ENCODE data around the gene DGCR2. TPM values are rescaled to one million over a fixed set of nuclear protein-coding genes. Genes with fewer than 3 reads are reported as not detected.
A peak's percentile ranks its signal among the peaks of the same experiment; 100 is the strongest.
"Not testable (repeated sequence)": the region's sequence is repeated elsewhere in the genome, so short reads cannot be mapped to it uniquely, and the experiment has no call there.

Gene DGCR2
- total and polyA plus RNA-seq, 3 experiments from 2014 or later: 26.9 to 51.7 (median 28.4) TPM

DNA sequence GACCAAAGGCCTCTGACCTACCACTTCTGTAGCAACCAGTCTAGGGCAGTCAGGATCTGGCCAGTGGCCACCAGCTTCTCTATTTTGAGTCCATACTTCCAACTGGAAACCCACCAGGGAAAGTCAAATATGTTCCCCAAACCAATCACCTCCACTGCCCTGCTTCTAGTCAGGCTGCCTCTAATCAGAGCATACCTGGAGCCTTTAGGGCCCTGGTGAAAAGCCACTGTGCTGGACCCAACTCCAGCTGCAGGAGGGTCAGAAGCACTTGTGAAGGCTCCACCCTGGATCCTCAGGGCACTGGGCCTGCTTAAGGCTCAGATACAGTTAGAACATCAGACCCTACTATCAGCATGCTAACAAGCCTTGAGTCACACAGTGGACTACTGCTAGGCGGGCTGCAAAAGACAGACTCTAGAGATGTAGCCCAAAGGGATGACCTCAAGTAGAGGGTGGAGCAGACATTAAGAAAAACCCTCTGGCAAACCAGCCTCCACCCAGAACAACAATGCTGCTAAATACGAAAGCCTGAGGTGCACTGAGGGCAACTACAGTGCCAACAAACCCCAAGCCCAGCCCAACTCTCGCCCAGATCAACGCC lies 69.2 kb downstream of the DGCR2 start:
- Histone ChIP-seq H3K27ac (ENCODE audit: low read depth, low read length) (no peak overlapping the region), H3K4me1 (ENCODE audit: insufficient read depth, low read length) (no peaks in the 10 kb centered on the region), H3K36me3 (ENCODE audit: insufficient read depth, low read length) (peaks cover 26% of the 10 kb centered on the region), H3K27me3 (ENCODE audit: insufficient read depth, low read length, poor library complexity, severe bottlenecking) (no peaks in the 10 kb centered on the region), H3K9me3 (ENCODE audit: low read length) (no peaks in the 10 kb centered on the region), H3K4me3 (ENCODE audit: low read length) (no peak overlapping the region)
- H3K9me3 Mint-ChIP-seq: no peaks in the 10 kb centered on the region
- peaks cover 3 to 17% (median 13%) of the 10 kb centered on the region in 3 donors for H3K4me1 Mint-ChIP-seq
- ChIA-PET CTCF (no interaction called here), POLR2A (no interaction called here)
- peak overlapping the region in 1 of 8 donors; percentile 46 for H3K27ac Mint-ChIP-seq
- DNase-seq: no peak
- no peak overlapping the region for H3K4me3 Mint-ChIP-seq
- H3K36me3 Mint-ChIP-seq: peaks cover 0 to 89% (median 9%) of the 10 kb centered on the region in 3 donors
- peaks cover 0 to 1% of the 10 kb centered on the region in 2 donors for H3K27me3 Mint-ChIP-seq

DNA sequence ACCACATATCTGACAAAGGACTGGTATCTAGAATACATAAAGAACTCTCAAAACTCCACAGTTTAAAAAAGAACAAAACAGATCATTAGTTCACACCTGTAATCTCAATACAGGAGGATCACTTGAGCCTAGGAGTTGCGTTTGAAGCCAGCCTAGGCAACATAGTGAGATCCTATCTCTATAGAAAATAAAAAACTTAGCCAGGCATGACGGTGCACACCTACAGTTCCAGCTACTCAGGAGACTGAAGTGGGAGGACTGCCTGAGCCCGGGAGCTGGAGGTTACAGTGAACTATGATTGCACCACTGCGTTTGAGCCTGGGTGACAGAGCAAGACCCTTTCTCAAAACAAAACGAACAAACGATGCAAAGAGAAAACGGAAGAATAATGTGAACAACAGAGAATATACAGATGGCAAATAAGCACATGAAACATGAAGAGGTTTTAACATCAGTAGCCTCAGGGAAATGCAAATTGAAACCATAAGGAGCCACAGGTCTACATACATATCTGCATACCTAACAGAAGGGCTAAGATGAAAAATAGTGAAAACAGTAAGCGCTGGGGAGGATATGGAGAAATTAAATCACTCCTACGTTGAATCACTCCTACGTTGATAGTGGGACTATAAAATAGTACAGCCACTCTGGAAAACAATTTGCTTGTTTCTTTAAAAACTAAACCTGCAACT lies 70.7 kb downstream of the DGCR2 start:
- Mint-ChIP-seq H3K36me3 (peaks cover 0 to 90% (median 12%) of the 10 kb centered on the region in 3 donors), H3K27me3 (peaks cover 0 to 1% of the 10 kb centered on the region in 2 donors), H3K4me3 (no peak overlapping the region), H3K9me3 (no peaks in the 10 kb centered on the region), H3K27ac (peak overlapping the region in 3 of 8 donors; percentile 7 to 73 (median 10)), H3K4me1 (peaks cover 3 to 17% (median 13%) of the 10 kb centered on the region in 3 donors)
- CTCF ChIA-PET: no interaction called here
- POLR2A ChIA-PET: no interaction called here
- no peaks in the 10 kb centered on the region for H3K4me1 ChIP-seq (ENCODE audit: insufficient read depth, low read length)
- no peaks in the 10 kb centered on the region for H3K9me3 ChIP-seq (ENCODE audit: low read length)
- no peak overlapping the region for H3K27ac ChIP-seq (ENCODE audit: low read depth, low read length)
- no peak for DNase-seq
- H3K36me3 ChIP-seq (ENCODE audit: insufficient read depth, low read length): peaks cover 35% of the 10 kb centered on the region
- no peak overlapping the region for H3K4me3 ChIP-seq (ENCODE audit: low read length)
- no peaks in the 10 kb centered on the region for H3K27me3 ChIP-seq (ENCODE audit: insufficient read depth, low read length, poor library complexity, severe bottlenecking)

DNA sequence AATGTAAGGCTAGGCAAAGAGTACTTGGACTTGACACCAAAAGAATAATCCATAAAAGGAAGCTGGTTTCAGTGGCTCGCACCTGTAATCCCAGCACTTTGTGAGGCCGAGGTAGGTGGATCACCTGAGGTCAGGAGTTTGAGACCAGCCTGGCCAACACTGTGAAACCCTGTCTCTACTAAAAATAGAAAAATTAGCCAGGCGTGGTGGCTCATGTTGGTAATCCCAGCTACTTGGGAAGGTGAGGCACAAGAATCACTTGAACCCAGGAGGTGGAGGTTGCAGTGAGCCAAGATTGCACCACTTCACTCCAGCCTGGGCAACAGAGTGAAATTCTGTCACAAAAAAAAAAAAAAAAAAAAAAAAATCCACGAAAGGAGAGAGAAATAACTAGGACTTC lies 71.4 kb downstream of the DGCR2 start:
- H3K27ac ChIP-seq (ENCODE audit: low read depth, low read length); H3K9me3 ChIP-seq (ENCODE audit: low read length); H3K4me3 Mint-ChIP-seq; POLR2A ChIA-PET; H3K4me3 ChIP-seq (ENCODE audit: low read length); H3K27me3 Mint-ChIP-seq; H3K4me1 ChIP-seq (ENCODE audit: insufficient read depth, low read length); H3K27me3 ChIP-seq (ENCODE audit: insufficient read depth, low read length, poor library complexity, severe bottlenecking); CTCF ChIA-PET; DNase-seq; H3K9me3 Mint-ChIP-seq: not testable (repeated sequence)
- Mint-ChIP-seq H3K27ac (peak overlapping the region in 1 of 8 donors; percentile 42), H3K36me3 (peaks cover 0 to 91% (median 12%) of the 10 kb centered on the region in 3 donors), H3K4me1 (peaks cover 3 to 17% (median 13%) of the 10 kb centered on the region in 3 donors)
- peaks cover 37% of the 10 kb centered on the region for H3K36me3 ChIP-seq (ENCODE audit: insufficient read depth, low read length)

DNA sequence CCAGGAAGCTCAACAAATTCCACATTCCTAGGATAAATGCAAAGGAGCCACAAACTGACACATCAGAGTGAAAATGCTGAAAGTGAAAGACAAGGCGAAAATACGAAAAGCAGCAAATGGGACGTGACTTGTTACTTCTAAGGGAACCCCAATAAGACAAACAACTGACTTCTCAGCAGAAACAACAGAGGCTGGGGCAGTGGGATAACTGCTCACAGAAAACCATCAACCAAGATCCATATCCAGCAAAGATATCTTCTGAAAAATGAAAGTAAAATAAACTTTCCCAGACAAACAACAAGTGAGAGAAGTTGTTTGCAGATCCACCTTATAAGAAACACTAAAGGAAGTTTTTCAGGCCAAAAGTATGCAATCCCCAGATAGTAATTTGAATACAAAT lies 72.1 kb downstream of the DGCR2 start:
- H3K27me3 ChIP-seq (ENCODE audit: insufficient read depth, low read length, poor library complexity, severe bottlenecking): no peaks in the 10 kb centered on the region
- H3K4me1 ChIP-seq (ENCODE audit: insufficient read depth, low read length): no peaks in the 10 kb centered on the region
- ChIA-PET CTCF (interaction anchor here (1.2 kb wide), 1 partner anchor 14 kb away, joined by 4 read pairs; no protein-coding TSS in a partner anchor), POLR2A (no interaction called here)
- H3K4me3 Mint-ChIP-seq: no peak overlapping the region
- H3K4me3 ChIP-seq (ENCODE audit: low read length): no peak overlapping the region
- H3K9me3 ChIP-seq (ENCODE audit: low read length): no peaks in the 10 kb centered on the region
- peaks cover 2 to 92% (median 12%) of the 10 kb centered on the region in 3 donors for H3K36me3 Mint-ChIP-seq
- peaks cover 0 to 1% of the 10 kb centered on the region in 2 donors for H3K27me3 Mint-ChIP-seq
- no peak overlapping the region for H3K27ac ChIP-seq (ENCODE audit: low read depth, low read length)
- peaks cover 1 to 17% (median 8%) of the 10 kb centered on the region in 3 donors for H3K4me1 Mint-ChIP-seq
- peaks cover 44% of the 10 kb centered on the region for H3K36me3 ChIP-seq (ENCODE audit: insufficient read depth, low read length)
- DNase-seq: no peak
- no peaks in the 10 kb centered on the region for H3K9me3 Mint-ChIP-seq
- H3K27ac Mint-ChIP-seq: no peak overlapping the region

DNA sequence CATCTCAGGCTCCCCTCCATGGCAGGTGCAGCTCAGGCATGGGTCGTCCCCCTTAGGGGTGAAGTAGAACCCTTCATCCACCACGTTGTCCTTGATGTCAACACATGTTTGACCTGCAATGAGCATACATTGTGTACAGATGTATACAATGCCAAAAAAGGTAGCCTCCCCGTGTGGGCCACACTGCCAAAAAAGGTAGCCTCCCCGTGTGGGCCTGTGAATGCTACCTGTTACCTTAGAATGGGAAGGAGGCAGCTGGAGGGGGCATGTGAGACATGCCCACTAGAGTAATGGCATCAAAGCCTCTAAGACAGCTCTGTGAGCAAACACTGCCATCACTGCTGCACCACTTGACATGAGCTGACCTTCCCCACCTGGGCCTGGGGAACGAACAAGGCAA lies 73.7 kb downstream of the DGCR2 start:
- no peak overlapping the region for H3K4me3 ChIP-seq (ENCODE audit: low read length)
- Mint-ChIP-seq H3K9me3 (no peaks in the 10 kb centered on the region), H3K27ac (peak overlapping the region in 1 of 8 donors; percentile 12), H3K4me3 (no peak overlapping the region), H3K27me3 (peaks cover 0 to 1% of the 10 kb centered on the region in 2 donors), H3K4me1 (peaks cover 1 to 12% (median 8%) of the 10 kb centered on the region in 3 donors), H3K36me3 (peaks cover 4 to 97% (median 12%) of the 10 kb centered on the region in 3 donors)
- CTCF ChIA-PET: no interaction called here
- no peaks in the 10 kb centered on the region for H3K4me1 ChIP-seq (ENCODE audit: insufficient read depth, low read length)
- peaks cover 55% of the 10 kb centered on the region for H3K36me3 ChIP-seq (ENCODE audit: insufficient read depth, low read length)
- H3K27ac ChIP-seq (ENCODE audit: low read depth, low read length): no peak overlapping the region
- no peak for DNase-seq
- no peaks in the 10 kb centered on the region for H3K27me3 ChIP-seq (ENCODE audit: insufficient read depth, low read length, poor library complexity, severe bottlenecking)
- no peaks in the 10 kb centered on the region for H3K9me3 ChIP-seq (ENCODE audit: low read length)
- POLR2A ChIA-PET: interaction anchor here (0.9 kb wide), 1 partner anchor 17 kb away, joined by 3 read pairs; no protein-coding TSS in a partner anchor

DNA sequence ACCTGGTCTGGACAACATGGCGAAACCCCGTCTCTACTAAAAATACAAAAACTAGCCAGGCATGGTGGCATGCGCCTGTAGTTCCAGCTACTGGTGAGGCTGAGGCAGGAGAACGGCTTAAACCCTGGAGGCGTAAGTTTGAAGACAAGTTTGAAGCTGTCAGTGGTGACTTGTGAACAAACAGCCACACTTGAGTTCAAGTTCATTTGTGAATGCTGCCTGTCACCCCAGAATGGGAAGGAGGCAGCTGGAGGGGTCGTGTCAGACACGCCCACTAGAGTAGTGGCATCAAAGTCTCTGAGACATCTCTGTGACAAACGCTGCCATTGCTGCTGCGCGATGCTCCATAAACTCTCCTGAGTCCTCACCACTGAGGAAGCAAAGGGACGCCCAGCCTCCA lies 74.2 kb downstream of the DGCR2 start:
- ChIA-PET POLR2A (interaction anchor here (0.9 kb wide), 1 partner anchor 17 kb away, joined by 3 read pairs; no protein-coding TSS in a partner anchor), CTCF (no interaction called here)
- Mint-ChIP-seq H3K4me1 (peaks cover 1 to 8% (median 8%) of the 10 kb centered on the region in 3 donors), H3K9me3 (no peaks in the 10 kb centered on the region), H3K27me3 (peaks cover 0 to 1% of the 10 kb centered on the region in 2 donors), H3K36me3 (peaks cover 4 to 97% (median 11%) of the 10 kb centered on the region in 3 donors), H3K4me3 (no peak overlapping the region), H3K27ac (peak overlapping the region in 1 of 8 donors; percentile 11)
- no peak for DNase-seq
- H3K4me3 ChIP-seq (ENCODE audit: low read length): no peak overlapping the region
- H3K27me3 ChIP-seq (ENCODE audit: insufficient read depth, low read length, poor library complexity, severe bottlenecking): no peaks in the 10 kb centered on the region
- no peaks in the 10 kb centered on the region for H3K9me3 ChIP-seq (ENCODE audit: low read length)
- H3K36me3 ChIP-seq (ENCODE audit: insufficient read depth, low read length): peaks cover 55% of the 10 kb centered on the region
- no peaks in the 10 kb centered on the region for H3K4me1 ChIP-seq (ENCODE audit: insufficient read depth, low read length)
- H3K27ac ChIP-seq (ENCODE audit: low read depth, low read length): no peak overlapping the region

DNA sequence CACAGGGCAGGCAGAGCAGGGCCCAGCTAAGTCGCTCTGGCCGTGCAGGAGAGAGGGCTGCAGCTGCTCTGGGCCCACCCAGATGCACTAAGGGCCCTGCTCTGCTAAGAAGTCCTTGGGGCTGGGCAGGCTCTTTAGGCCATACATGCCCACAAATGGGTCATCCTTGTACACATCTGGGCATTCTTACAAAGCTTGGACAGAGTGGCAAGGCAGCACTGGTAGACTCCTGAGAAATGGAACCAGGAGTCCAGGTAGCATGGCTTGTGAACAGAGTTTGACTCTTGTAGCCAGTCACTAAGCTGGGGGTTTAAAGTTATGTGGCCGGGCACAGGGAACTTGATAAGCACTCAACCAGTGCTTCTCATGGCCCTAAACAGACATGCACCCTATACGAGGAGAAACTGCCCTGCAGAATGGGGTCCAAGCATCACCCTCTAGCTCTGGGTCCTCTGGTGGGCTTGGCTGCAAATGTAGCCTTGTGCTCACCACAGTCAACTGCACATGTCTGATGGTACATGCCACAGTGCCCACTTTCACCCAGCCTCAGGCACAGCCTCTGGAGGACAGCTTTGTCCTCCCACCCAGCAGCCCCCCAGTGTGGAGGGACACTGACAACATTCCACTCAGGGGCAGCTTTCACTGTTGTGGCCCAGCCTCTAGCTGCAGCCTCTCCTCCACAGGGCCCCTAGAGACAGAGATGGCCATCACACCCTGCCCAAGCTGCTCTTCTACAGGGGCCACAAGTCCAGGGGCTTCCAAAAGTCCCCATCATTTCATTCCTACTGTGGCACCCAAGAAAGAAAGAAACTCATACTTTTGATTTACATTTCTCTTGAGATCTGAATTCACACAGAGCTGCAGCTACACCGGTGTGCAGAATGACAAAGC lies 75.2 kb downstream of the DGCR2 start:
- no peak for DNase-seq

More for the DNA sequence above, 75.2 kb downstream of the DGCR2 start:
- H3K27me3 ChIP-seq (ENCODE audit: insufficient read depth, low read length, poor library complexity, severe bottlenecking): no peaks in the 10 kb centered on the region
- peaks cover 0 to 1% of the 10 kb centered on the region in 2 donors for H3K27me3 Mint-ChIP-seq
- H3K4me1 ChIP-seq (ENCODE audit: insufficient read depth, low read length): no peaks in the 10 kb centered on the region
- H3K9me3 ChIP-seq (ENCODE audit: low read length): no peaks in the 10 kb centered on the region
- no peak overlapping the region for H3K4me3 ChIP-seq (ENCODE audit: low read length)
- ChIA-PET POLR2A (no interaction called here), CTCF (no interaction called here)
- no peaks in the 10 kb centered on the region for H3K9me3 Mint-ChIP-seq
- H3K36me3 Mint-ChIP-seq: peaks cover 4 to 97% (median 10%) of the 10 kb centered on the region in 3 donors
- no peak overlapping the region for H3K27ac ChIP-seq (ENCODE audit: low read depth, low read length)
- H3K4me1 Mint-ChIP-seq: peaks cover 1 to 8% (median 4%) of the 10 kb centered on the region in 3 donors
- H3K4me3 Mint-ChIP-seq: no peak overlapping the region
- H3K36me3 ChIP-seq (ENCODE audit: insufficient read depth, low read length): peaks cover 60% of the 10 kb centered on the region
- peak overlapping the region in 2 of 8 donors; percentile 38 to 46 for H3K27ac Mint-ChIP-seq
